NCI-H2029 treated with DMSO at 0.1 percent for 48 hours (cell line): ENCODE measurements around the gene CLEC10A.
"Not testable (repeated sequence)": the region's sequence is repeated elsewhere in the genome, so short reads cannot be mapped to it uniquely, and the experiment has no call there.

Source experiments
- DNase-seq: peaks from one replicate; lab custom pipeline; 2025; lab: John Stamatoyannopoulos, UW

The CLEC10A gene

DNA sequence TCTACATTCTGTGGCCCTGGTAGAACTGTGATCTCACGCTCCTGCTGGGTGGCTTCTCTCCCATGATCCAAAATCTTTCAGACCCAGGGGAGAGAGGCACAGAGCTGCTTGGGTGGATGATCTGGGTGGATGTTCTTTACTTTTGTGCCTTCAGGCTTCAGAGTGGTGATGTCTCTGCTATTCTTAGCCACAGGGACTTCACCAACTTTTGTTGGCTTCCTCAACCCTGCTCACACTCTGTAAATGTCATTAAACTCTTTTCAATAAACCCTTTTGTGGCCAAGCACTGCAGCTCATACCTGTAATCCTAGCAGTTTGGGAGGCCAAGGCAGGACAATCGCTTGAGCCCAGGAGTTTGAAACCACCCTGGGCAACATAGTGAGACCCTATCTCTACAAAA, 7.6 kb downstream of the CLEC10A start:
- no peak for DNase-seq

DNA sequence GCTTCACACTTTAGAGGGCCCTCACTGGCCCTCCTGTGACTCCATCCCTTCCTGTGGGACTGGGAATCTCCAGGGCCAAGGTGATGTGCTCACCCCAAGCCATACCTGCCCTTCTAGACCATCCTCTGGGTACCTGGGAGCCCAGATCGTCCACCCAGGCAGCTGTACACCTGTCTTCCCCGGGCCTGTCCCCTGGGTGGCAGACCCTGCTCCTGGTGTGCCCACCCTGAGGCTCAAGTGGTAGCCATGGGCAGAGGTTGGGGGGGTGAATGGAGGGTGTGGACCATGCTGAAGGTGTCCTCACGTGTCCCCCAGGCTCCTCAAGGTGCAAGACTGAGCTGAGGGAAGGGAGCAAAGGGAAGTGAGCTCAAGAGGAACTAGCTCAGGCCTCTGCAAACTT, 9.3 kb downstream of the CLEC10A start:
- DNase-seq: no peak

GRCh38 chr17:7068268-7068667, 11.8 kb downstream of the CLEC10A start:
- DNase-seq: no peak

DNA sequence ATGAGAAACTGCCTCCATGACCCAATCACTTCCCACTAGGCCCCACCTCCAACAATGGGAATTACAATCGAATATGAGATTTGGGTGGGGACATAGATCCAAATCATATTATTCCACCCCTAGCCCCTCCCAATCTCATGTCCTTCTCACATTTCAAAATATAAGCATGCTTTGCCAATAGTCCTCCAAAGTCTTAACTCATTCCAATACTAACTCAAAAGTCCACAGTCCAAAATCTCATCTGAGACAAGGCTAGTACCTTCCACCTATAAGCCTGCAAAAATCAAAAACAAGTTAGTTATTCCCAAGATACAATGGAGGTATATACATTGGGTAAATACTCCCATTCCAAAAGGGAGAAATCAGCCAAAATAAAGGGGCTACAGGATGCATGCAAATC, 12.9 kb downstream of the CLEC10A start:
- DNase-seq: no peak

DNA sequence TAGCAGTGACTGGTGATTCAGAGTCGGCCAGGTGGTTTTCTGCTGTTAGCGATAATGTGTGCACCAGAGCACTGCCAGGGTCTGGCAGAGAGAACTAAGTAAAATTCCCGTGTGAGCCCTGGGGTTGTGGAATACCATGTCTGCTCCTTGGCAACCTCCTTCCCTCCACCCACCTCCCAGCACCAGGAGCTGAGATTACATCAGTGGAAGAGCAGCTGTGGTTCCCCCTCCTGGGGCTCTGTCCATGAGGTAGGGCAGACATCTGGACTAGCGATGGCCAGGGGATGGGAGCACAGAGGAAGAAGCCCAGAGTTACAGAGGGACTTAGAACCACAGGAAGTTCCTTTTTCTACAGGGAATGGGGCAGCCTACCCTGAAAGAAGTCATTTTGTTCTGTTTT, 15.8 kb downstream of the CLEC10A start:
- DNase-seq: no peak

- no peak for DNase-seq
Measured at GRCh38 chr17:7063518-7064094, 16.4 kb downstream of the CLEC10A start.

GRCh38 chr17:7060165-7060891, 19.7 kb downstream of the CLEC10A start:
- DNase-seq: no peak

DNA sequence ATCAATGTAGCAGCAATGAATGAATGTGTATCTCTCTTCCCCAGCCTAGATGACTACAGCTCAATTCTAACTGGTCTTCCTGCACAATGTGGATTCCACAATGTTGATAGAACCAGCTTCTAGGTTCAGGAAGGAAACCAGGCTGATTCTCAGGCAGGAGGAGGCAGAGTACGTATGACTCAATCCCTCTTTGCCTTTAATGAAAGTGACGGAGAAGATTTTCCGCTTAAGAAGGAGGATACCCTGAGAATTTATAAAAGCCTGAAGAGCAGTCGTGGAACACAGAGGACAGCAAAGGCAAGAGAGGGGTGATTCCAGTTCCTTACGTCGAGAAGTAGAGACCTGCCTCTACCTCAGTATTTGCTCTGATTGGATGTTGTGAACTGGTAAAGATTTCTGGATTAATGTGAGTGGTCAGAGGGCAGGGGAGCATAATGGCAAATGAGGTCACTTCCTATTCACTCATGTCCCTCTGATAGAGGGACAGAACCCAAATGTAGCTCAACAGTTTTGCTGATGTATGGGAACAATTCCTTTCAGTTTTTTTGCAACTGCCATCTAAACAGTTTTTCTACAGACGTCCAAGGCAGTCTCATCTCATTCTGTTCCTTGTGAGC, 21.1 kb downstream of the CLEC10A start:
- DNase-seq: no peak

DNA sequence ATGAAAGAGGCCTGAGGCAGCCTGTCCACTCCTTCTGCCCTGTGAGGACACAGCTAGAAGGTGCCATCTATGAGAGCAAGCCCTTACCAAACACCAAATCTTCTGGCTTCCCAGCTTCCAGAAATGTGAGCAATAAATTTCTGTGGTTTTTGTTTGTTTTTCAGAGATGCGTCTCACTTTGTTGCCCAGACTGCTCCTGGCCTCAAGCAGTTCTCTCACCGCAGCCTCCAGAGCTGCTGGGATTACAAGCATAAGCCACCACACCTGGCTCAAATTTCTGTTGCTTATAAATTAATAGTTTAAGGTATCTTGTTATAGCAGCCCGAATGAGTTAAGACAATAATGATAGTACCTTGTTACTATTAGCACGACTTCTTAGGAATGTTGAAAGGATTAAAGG, 23.7 kb downstream of the CLEC10A start:
- no peak for DNase-seq

GRCh38 chr17:7050583-7050982, 29.5 kb downstream of the CLEC10A start:
- not testable (repeated sequence) for DNase-seq

GRCh38 chr17:7048968-7049367, 31.1 kb downstream of the CLEC10A start:
- DNase-seq: no peak

DNA sequence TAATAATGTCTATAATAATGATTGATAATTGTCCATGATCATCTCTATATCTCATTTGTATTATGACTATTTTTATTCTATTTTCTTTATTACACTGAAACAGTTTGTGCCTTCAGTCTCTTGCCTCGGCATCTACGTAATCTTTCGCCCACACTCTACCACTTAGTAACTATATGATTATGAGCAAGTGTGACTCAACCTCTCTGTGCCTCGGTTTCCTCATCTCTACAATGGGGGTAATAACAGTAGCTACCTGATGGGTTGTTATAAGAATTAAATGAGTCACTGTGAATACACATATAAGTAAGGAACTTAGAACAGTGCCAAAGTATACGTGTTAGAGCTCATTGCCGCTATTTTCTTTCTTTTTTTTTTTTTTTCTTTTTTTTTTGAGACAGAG, 32.5 kb downstream of the CLEC10A start:
- DNase-seq: no peak

DNA sequence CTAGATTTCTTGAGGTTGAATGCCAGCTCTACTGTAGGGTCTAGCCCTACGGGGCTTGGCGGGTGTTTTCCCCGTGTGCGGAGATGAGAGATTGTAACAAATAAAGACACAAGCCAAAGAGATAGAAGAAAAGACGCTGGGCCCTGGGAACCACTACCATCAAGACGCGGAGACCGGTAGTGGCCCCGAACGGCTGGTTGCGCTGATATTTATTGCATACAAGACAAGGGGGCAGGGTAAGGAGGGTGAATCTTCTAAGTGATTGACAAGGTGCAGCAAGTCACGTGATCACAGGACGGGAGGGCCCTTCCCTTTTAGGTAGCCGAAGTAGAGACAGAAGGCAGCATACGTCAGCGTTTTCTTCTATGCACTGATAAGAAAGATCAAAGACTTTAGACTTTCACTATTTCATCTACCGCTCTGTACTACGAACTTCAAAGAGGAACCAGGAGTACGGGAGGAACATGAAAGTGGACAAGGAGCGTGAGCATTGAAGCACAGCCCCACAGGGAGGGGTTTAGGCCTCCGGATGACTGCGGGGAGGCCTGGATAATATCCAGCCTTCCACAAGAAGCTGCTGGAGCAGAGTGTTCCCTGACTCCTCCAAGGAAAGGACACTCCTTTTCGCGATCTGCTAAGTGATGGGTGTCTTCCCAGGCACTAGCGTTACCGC, 33.2 kb downstream of the CLEC10A start:
- not testable (repeated sequence) for DNase-seq

GRCh38 chr17:7046127-7046724, 33.8 kb downstream of the CLEC10A start:
- peak; percentile 18 for DNase-seq

- peak; percentile 8 for DNase-seq
Measured at GRCh38 chr17:7045492-7046126, 34.4 kb downstream of the CLEC10A start.

DNA sequence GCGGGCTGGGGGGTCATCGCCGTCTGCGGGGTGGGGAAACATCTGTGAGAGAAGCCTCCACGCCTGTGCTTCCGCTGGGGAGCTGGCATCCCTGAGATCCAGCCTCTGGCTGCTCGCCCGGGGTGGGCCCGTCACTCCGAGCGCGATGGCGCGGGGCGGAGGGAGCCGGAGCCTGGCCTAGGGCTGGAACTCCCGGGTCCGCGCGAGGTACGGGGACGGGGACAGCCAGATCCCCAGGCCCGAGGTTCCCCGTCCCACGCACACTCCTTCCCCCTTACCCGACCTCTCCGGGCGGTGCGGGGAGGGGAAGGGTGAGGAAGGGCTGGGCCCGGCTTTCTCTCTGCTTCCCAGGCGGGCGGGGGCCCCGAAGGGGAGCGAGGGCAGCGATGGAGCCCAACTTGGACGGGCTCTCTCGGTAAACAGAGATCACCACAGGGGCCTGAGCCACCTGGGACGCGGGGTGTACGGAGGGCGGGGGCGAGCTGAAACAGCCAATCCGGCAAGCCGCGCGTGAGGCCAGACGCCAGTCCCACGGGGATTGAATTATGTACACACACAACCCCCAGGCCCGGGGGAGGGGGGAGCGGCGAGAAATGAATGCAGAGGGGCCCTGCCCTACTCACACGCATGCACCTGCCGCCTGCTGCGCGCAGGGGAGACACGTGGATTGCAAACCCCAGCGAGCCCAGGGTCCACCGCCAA, 36.4 kb downstream of the CLEC10A start, which contains the start of gene SLC16A11:
Gene SLC16A11 (minus strand): TSS at position 596 of the 702 bp plus-strand sequence. CDS start 579 bp downstream, at position 17.
- DNase-seq: no peak

- DNase-seq: no peak
Measured at GRCh38 chr17:7043182-7043496, 36.9 kb downstream of the CLEC10A start.

GRCh38 chr17:7042501-7043181, 37.4 kb downstream of the CLEC10A start:
- DNase-seq: no peak

GRCh38 chr17:7041607-7042500, 38.2 kb downstream of the CLEC10A start:
- DNase-seq: no peak

DNA sequence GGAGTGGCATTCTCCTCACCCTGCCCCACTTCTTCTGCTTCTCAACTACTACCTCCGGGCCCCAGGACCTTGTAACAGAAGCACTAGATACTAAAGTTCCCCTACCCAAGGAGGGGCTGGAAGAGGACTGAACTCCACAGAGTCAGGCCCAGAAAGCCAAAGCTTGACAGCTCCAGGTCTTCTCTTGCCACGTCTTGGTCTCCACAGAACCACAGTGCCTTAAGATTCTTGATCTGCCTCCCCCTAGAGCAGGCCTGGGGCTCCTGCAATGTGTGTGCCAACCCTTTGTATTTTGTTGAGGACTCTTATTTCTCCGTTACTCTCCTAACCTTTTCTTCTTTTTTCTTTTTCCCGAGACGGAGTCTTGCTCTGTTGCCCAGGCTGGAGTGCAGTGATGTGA, 40.2 kb downstream of the CLEC10A start:
- no peak for DNase-seq
